ENCODE results near the gene EIF4A3.
A peak's percentile ranks its signal among the peaks of the same experiment; 100 is the strongest.

The EIF4A3 gene

DNA sequence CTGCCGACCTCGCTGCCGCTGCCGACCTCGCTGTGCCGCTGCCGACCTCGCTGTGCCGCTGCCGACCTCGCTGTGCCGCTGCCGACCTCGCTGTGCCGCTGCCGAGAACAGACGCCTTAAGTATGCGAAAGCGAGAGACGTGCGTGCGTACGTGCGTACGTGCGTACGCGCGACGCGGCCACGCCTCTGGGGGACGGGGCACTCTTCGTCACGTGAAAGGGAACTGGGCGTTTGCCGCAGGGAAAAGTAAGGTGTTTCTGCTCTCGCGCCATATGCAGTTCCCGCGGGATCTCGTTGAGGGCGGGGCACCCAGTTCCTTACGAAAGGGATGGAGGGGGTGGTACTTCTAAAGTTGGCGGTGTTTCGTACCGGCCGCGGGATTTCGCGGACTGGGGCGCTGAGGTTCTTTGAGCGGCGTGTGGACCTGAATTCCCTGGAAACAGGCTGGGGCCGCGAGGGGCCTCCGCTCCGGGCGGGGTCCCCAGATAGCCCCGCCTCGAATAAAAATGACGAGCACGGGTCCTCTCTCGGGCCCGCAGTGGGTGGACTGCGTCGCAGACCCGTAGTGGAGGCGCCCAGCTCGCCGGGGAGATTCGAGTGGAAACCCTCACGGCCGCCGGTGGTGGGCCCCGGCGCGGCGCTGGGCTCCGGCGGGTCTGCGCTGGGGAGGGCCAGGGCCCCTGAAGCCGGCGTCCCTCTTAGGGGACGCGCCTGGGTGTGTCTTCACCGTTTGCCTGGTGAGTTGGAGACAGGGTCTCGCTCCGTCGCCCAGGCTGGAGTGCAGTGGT lies at the start of gene EIF4A3:
EIF4A3 (minus strand) TSS at position 94 of the 788 bp plus-strand sequence. CDS start 167 bp downstream, outside the sequence.
- Histone ChIP-seq H3K9me3 (replicated peaks in 1 of 11) (peaks cover 0 to 23% (median 9%) of the 10 kb centered on the region in 11 experiments; a peak in 17 of 22 replicates), H3K36me3 (peaks cover 20 to 41% (median 32%) of the 10 kb centered on the region in 11 experiments), H3K4me1 (peaks cover 43 to 65% (median 52%) of the 10 kb centered on the region in 10 experiments), H3K4me2 (peak within 1 kb of the TSS; percentile 91 to 99 (median 96)), H3K27me3 (no peaks in the 10 kb centered on the region), H3K4me3 (peak within 1 kb of the TSS; percentile 75 to 98 (median 93)), H3K9ac (peak within 1 kb of the TSS; percentile 89 to 99 (median 97)), H3K27ac (peak within 1 kb of the TSS; percentile 87 to 97 (median 97)), H4K20me1 (peaks cover 40 to 46% (median 45%) of the 10 kb centered on the region in 11 experiments)
- TF ChIP-seq Cebpa-rat (IDR thresholded peaks at IDR 0.05): no peak

- Histone ChIP-seq H3K36me3 (peaks cover 0 to 3% (median 0%) of the 10 kb centered on the region in 11 experiments; a peak in 1 of 22 replicates), H3K9ac (no peak overlapping the region), H3K4me3 (no peak overlapping the region), H3K4me1 (peaks cover 4 to 13% (median 7%) of the 10 kb centered on the region in 10 experiments; a peak in 17 of 20 replicates), H3K9me3 (replicated peaks in 1 of 11) (peaks cover 0 to 7% (median 0%) of the 10 kb centered on the region in 11 experiments; a peak in 3 of 22 replicates), H4K20me1 (0 out of 22 replicates have a peak, but pooled peaks cover 0 to 6% (median 0%) of the 10 kb centered on the region in 11 experiments), H3K4me2 (no peak overlapping the region), H3K27ac (no peak overlapping the region), H3K27me3 (peaks cover 0 to 13% (median 2%) of the 10 kb centered on the region in 11 experiments; a peak in 4 of 22 replicates)
- TF ChIP-seq Cebpa-rat (IDR thresholded peaks at IDR 0.05): no peak
These were observed 49.7 kb upstream of the EIF4A3 start for GRCh38 chr17:80196652-80197051.

- H3K4me3 ChIP-seq: no peak overlapping the region
- peaks cover 8 to 13% (median 12%) of the 10 kb centered on the region in 10 experiments; a peak in 17 of 20 replicates for H3K4me1 ChIP-seq
- no peak for TF ChIP-seq Cebpa-rat (IDR thresholded peaks at IDR 0.05)
- H3K36me3 ChIP-seq: no peaks in the 10 kb centered on the region
- H3K9me3 ChIP-seq (replicated peaks in 1 of 11): peaks cover 0 to 7% (median 0%) of the 10 kb centered on the region in 11 experiments; a peak in 3 of 22 replicates
- 0 out of 22 replicates have a peak, but pooled peaks cover 0 to 6% (median 0%) of the 10 kb centered on the region in 11 experiments for H4K20me1 ChIP-seq
- peaks cover 0 to 16% (median 5%) of the 10 kb centered on the region in 11 experiments; a peak in 6 of 22 replicates for H3K27me3 ChIP-seq
- H3K9ac ChIP-seq: no peak overlapping the region
- H3K4me2 ChIP-seq: no peak overlapping the region
- H3K27ac ChIP-seq: no peak overlapping the region
These were observed 49.0 kb upstream of the EIF4A3 start for GRCh38 chr17:80195671-80196529.

GRCh38 chr17:80195141-80195540 lies 48.2 kb upstream of the EIF4A3 start:
- H4K20me1 ChIP-seq: 0 out of 22 replicates have a peak, but pooled peaks cover 0 to 6% (median 0%) of the 10 kb centered on the region in 11 experiments
- peaks cover 0 to 16% (median 5%) of the 10 kb centered on the region in 11 experiments; a peak in 6 of 22 replicates for H3K27me3 ChIP-seq
- no peaks in the 10 kb centered on the region for H3K36me3 ChIP-seq
- no peak for TF ChIP-seq Cebpa-rat (IDR thresholded peaks at IDR 0.05)
- H3K9me3 ChIP-seq (replicated peaks in 1 of 11): peaks cover 0 to 7% (median 0%) of the 10 kb centered on the region in 11 experiments; a peak in 3 of 22 replicates
- H3K9ac ChIP-seq: no peak overlapping the region
- H3K4me2 ChIP-seq: no peak overlapping the region
- H3K27ac ChIP-seq: no peak overlapping the region
- peaks cover 8 to 13% (median 12%) of the 10 kb centered on the region in 10 experiments; a peak in 17 of 20 replicates for H3K4me1 ChIP-seq
- H3K4me3 ChIP-seq: no peak overlapping the region

- no peak for TF ChIP-seq Cebpa-rat (IDR thresholded peaks at IDR 0.05)
- H3K4me2 ChIP-seq: peak overlapping the region in 9 of 11 experiments; percentile 3 to 55 (median 43); a peak in 16 of 22 replicates
- 0 out of 22 replicates have a peak, but pooled peaks cover 0 to 6% (median 0%) of the 10 kb centered on the region in 11 experiments for H4K20me1 ChIP-seq
- H3K27me3 ChIP-seq: peaks cover 0 to 28% (median 16%) of the 10 kb centered on the region in 11 experiments; a peak in 13 of 22 replicates
- H3K4me1 ChIP-seq: peaks cover 13 to 35% (median 30%) of the 10 kb centered on the region in 10 experiments
- peaks cover 0 to 7% (median 0%) of the 10 kb centered on the region in 11 experiments; a peak in 3 of 22 replicates for H3K9me3 ChIP-seq (replicated peaks in 1 of 11)
- 0 out of 22 replicates have a peak overlapping the region, but pooled peaks of 1 of the 11 experiments have one; percentile 6 for H3K9ac ChIP-seq
- no peak overlapping the region for H3K27ac ChIP-seq
- H3K4me3 ChIP-seq: no peak overlapping the region
- H3K36me3 ChIP-seq: no peaks in the 10 kb centered on the region
These were observed 45.1 kb upstream of the EIF4A3 start for GRCh38 chr17:80191865-80192661.

- Histone ChIP-seq H3K36me3 (no peaks in the 10 kb centered on the region), H3K27me3 (peaks cover 0 to 28% (median 16%) of the 10 kb centered on the region in 11 experiments; a peak in 13 of 22 replicates), H3K4me2 (peak overlapping the region in 9 of 11 experiments; percentile 3 to 55 (median 43); a peak in 14 of 22 replicates), H3K9me3 (replicated peaks in 1 of 11) (peaks cover 0 to 7% (median 0%) of the 10 kb centered on the region in 11 experiments; a peak in 3 of 22 replicates), H3K9ac (no peak overlapping the region), H4K20me1 (0 out of 22 replicates have a peak, but pooled peaks cover 0 to 6% (median 0%) of the 10 kb centered on the region in 11 experiments), H3K27ac (no peak overlapping the region), H3K4me1 (peaks cover 21 to 44% (median 33%) of the 10 kb centered on the region in 10 experiments), H3K4me3 (no peak overlapping the region)
- TF ChIP-seq Cebpa-rat (IDR thresholded peaks at IDR 0.05): no peak
These were observed 44.3 kb upstream of the EIF4A3 start for GRCh38 chr17:80191192-80191591.

GRCh38 chr17:80190716-80191115 lies 43.8 kb upstream of the EIF4A3 start:
- H3K4me1 ChIP-seq: peaks cover 23 to 45% (median 33%) of the 10 kb centered on the region in 10 experiments
- H4K20me1 ChIP-seq: 0 out of 22 replicates have a peak, but pooled peaks cover 0 to 4% (median 0%) of the 10 kb centered on the region in 11 experiments
- peaks cover 0 to 28% (median 16%) of the 10 kb centered on the region in 11 experiments; a peak in 13 of 22 replicates for H3K27me3 ChIP-seq
- H3K9me3 ChIP-seq (replicated peaks in 1 of 11): peaks cover 0 to 7% (median 0%) of the 10 kb centered on the region in 11 experiments; a peak in 3 of 22 replicates
- no peak overlapping the region for H3K4me3 ChIP-seq
- no peak overlapping the region for H3K27ac ChIP-seq
- H3K4me2 ChIP-seq: no peak overlapping the region
- H3K36me3 ChIP-seq: no peaks in the 10 kb centered on the region
- no peak overlapping the region for H3K9ac ChIP-seq
- TF ChIP-seq Cebpa-rat (IDR thresholded peaks at IDR 0.05): no peak
